GM12864 (cell line): ENCODE results near the gene MARK3.
"Not testable (repeated sequence)": the region's sequence is repeated elsewhere in the genome, so short reads cannot be mapped to it uniquely, and the experiment has no call there.

Source experiments
- DNase-seq: peaks from one replicate; pipeline ENCODE4 v3.0.0-alpha.2; 2011; ENCODE audit warnings: low read depth
- H3K4me3 ChIP-seq: 2 replicates; pipeline ENCODE4 v1.5.1; 2011; ENCODE audit warnings: mild to moderate bottlenecking, low read depth, low read length, control low read depth
- TF ChIP-seq, protein P1 (sequence below): IDR thresholded peaks from 2 replicates; pipeline ENCODE4 v1.5.1; 2011; ENCODE audit warnings: low read depth, mild to moderate bottlenecking, moderate library complexity, low read length, control low read depth, inconsistent platforms; ENCODE audit errors: missing control alignments

The MARK3 gene

DNA sequence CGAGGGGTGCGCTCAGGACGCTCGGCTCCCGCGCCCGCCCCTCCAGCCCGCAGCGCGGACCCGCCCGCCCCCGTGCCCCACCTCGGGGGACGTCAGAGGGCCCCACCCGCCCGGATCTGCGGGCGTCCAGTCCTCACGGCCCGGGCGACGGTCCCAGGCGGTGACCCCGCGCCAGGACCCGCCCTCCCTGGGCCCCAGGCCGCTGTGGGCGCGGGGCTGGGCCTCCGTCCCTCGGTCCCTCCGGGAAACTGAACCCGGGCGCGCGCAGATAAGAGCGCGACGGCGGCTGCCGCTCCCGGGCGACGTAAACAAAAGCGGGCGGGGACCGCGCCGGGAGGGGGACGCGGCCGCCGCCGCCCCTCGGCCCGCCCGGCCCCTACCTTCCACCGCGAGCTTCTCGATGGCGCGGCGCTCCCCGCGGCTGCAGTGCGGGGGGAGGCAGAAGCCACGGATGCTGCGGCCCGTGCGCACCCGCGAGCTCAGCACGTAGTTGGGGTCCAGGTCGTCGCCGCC, 136.3 kb downstream of the MARK3 start:
- peak overlapping the region; percentile 52 for H3K4me3 ChIP-seq
- TF ChIP-seq, protein P1, sequence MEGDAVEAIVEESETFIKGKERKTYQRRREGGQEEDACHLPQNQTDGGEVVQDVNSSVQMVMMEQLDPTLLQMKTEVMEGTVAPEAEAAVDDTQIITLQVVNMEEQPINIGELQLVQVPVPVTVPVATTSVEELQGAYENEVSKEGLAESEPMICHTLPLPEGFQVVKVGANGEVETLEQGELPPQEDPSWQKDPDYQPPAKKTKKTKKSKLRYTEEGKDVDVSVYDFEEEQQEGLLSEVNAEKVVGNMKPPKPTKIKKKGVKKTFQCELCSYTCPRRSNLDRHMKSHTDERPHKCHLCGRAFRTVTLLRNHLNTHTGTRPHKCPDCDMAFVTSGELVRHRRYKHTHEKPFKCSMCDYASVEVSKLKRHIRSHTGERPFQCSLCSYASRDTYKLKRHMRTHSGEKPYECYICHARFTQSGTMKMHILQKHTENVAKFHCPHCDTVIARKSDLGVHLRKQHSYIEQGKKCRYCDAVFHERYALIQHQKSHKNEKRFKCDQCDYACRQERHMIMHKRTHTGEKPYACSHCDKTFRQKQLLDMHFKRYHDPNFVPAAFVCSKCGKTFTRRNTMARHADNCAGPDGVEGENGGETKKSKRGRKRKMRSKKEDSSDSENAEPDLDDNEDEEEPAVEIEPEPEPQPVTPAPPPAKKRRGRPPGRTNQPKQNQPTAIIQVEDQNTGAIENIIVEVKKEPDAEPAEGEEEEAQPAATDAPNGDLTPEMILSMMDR: no peak
- DNase-seq: no peak

DNA sequence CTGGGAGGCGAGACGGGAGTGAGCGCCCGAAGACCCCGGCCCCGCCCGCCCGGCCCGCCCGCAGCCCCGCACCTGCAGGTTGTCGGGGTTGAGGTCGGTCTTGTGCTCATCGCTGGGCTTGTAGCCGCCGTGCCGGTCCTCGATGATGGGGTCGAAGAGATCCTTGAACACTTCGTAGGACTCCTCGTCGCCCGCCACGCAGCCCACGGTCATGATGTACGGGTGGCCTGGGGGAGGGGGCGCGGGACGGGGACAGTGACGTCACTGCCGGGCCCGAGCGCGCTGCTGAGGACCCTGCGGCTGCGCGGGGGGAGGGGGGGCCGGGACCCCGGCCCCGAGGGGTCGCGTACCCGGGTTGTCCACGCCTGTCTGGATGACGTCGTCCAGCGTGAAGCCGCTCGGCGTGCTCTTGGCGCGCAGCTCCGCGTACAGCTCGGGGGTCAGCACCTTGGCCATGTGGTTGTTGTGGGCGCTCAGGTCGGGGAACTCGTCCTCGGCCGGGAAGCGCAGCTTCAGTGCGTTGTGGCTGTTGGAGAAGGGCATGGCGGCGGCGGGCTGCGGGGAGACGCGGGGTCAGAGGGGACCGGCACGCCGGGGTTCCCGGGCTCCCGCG, 136.8 kb downstream of the MARK3 start:
- TF ChIP-seq, protein P1: no peak
- H3K4me3 ChIP-seq: peak overlapping the region; percentile 52
- DNase-seq: no peak

DNA sequence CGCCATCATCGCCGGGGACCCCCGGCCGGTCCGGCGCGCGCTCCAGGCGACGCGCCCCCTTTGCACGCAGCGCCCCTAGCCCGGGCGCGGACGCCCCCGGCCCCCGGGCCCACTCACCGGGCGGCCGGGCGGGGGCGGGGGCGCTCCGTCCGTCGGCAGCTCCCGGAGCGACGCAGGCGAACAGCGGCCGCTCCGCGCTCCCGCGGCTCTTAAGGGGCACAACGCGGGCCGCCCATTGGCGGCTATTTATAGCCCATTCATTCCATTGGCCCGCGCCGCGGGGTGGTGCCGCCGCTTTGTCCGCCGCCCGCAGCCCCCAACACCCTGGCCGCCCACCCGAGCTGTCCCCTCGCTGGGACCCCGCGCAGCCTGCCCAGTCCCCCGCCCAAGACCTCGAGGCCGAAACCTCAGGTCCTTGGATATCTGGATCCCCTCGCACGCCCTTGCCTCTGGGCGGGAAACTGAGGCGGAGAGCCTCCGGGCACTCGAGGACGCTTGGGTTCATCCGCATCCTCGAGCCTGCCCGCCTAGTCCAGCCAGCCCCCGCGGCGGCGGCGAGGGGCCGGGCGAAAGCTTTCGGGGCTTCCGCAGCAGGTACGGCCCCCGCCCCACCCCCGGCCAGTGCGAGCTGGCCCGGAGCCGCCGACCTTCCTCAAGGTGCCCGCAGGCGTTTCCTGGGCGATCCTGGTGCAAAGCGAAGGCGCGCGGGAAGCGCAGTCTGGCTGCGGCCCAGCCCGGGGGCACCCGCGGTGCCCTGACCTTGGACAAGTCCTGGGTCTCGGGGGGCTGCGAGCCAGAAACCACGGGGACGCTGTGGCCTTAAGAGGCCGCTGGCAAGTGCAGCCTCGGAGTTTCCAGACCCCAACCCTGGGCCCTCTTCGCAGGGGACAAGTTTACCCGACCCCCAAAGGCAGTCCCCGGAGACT, 137.7 kb downstream of the MARK3 start, which contains the start of gene CKB:
CKB (minus strand) TSS at position 182 of the 926 bp plus-strand sequence. CDS start 337 bp downstream, outside the sequence.
- no peak for DNase-seq
- TF ChIP-seq, protein P1: no peak
- peak within 1 kb of the TSS; percentile 52 for H3K4me3 ChIP-seq

DNA sequence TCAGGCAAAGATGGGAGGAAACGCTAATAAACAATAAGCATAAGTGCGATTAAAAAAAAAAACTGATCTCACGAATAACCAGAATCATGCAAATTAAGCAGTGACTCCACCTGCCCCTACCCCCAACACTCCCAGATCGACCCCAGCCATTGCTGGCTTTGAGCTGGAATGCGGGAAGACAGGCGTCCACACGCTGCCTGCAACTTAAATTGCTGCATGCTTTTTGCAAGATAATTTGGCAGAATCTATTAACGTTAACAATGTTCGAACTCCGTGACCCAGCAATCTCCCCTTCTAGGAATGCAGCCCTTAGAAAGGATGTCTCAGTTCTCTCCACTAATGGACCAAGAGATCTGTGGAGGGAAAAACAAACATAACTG, 138.3 kb downstream of the MARK3 start:
- TF ChIP-seq, protein P1: no peak
- no peak overlapping the region for H3K4me3 ChIP-seq
- DNase-seq: no peak

DNA sequence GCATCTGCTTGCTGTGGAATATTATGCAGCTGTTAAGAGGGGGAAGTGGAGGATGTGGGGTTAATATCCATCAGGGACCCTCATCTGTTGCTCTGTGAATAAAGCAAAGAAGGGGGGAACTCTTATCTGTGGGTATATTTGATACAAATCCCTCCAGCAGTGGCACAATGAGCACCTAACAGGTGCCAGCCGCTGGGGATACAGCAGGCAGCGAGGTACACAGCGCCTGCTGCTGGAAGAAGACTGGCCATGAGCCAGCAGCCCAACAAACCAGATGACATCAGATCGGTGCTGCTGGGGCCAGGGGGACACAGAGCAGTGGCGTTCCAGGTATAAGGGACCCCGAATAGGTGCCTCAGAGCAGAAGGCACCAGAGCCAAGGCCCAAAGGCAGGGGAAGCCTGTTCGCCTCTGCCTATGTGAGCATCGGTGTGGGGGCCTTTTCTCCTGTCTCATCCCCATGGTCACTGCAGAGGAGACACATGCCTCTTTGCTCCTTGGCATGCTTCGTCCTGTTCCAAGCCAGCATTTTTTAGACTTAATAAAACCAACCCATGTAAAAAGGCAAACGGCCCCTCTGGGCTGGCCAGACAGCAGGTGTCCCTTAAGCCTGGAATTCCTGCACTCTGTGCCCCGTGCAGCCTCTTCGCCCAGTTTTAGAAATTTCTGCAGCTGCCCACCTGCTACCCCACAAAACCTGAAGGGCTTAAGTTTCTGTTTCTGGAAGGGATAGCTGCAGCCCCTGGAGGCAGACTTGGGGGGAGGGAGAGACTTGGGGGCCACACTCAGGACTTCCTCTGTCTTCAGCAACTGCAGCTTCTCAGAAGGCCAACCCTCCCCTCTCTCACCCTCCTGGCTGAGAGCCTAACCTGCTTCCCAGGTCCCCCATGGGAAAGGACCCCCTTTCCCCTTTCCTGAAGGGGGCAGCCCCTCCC, 139.1 kb downstream of the MARK3 start:
- no peak overlapping the region for H3K4me3 ChIP-seq
- TF ChIP-seq, protein P1: peak; percentile 9
- no peak for DNase-seq

DNA sequence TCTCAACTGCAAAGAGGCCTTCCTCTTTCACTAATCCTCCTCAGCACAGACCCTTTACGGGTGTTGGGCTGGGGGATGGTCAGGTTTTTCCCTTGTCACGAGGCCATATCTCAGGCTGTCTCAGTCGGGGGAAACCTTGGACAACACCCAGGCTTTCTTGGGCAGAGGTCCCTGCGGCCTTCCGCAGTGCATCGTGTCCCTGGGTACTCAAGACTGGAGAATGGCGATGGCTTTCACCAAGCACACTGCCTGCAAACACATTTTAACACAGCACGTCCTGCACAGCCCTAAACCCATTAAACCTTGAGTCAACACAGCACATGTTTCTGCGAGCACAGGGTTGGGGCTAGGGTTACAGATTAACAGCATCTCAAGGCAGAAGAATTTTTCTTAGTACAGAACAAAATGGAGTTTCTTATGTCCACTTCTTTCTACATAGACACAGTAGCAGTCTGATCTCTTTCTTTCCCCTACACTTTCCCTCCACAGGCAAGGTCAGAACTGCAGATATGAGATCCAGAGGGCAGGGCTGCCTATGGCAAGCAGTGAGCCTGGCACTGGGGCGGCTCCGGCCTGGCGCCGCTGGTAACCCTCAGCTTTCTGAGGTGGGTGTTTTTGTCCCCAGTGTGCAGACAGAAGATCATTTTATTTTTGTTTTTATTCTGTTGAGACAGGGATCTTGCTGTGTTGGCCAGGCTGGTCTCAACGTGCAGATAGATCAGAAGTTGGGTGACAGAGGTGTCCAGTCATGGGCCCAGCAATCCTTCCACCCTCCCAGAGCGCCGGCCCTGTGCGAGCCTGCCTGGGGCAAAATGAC, 140.4 kb downstream of the MARK3 start:
- not testable (repeated sequence) for H3K4me3 ChIP-seq, DNase-seq
